ENCODE measurements around the gene MBNL3.

DNA sequence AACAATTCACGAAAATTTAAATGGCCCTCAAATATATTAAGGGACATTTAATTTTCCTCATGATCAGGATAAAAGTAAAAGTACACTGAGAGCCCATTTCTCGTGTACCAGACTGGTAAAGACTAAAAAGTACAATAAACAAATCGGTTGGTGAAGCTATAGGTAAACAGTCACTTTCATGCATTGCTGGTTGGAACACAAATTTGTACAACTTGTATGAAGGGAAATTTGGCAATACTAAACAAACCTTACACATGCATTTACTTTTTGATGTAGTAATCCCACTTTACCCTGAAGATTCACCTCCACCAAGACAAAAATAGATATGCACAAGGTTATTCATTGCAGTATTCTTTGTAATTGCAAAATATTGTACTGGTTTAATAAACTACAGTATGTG, 31.4 kb upstream of the MBNL3 start:
- TF ChIP-seq POLR2A (IDR thresholded peaks at IDR 0.05) (no peak), EP300 (IDR thresholded peaks at IDR 0.05) (no peak), POLR2AphosphoS5 (IDR thresholded peaks at IDR 0.05) (no peak)
- TF ChIP-seq, protein P1, sequence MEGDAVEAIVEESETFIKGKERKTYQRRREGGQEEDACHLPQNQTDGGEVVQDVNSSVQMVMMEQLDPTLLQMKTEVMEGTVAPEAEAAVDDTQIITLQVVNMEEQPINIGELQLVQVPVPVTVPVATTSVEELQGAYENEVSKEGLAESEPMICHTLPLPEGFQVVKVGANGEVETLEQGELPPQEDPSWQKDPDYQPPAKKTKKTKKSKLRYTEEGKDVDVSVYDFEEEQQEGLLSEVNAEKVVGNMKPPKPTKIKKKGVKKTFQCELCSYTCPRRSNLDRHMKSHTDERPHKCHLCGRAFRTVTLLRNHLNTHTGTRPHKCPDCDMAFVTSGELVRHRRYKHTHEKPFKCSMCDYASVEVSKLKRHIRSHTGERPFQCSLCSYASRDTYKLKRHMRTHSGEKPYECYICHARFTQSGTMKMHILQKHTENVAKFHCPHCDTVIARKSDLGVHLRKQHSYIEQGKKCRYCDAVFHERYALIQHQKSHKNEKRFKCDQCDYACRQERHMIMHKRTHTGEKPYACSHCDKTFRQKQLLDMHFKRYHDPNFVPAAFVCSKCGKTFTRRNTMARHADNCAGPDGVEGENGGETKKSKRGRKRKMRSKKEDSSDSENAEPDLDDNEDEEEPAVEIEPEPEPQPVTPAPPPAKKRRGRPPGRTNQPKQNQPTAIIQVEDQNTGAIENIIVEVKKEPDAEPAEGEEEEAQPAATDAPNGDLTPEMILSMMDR (IDR thresholded peaks at IDR 0.05) = no peak
